Peyer's patch (tissue), 4 donors: ENCODE measurements around the gene PCGF2.

Experiments
- POLR2A ChIP-seq, 2 donors: fragments of 450-650 bp; IDR thresholded peaks; one replicate each; pipeline ENCODE4 v1.5.1; 2017; ENCODE audit warnings: antibody characterized with exemption in 2 of 2, mild to moderate bottlenecking in 2 of 2, moderate library complexity in 2 of 2
- TF ChIP-seq, protein P1 (sequence below), 6 experiments: fragments of 450-650 bp in 4 of 6; fragments of 200-600 bp in 2 of 6; sonication (generic) in 1 of 6; IDR thresholded peaks; one replicate each; pipeline ENCODE4 v1.5.1; 2017 to 2019; ENCODE audit warnings: antibody characterized with exemption in 6 of 6, mild to moderate bottlenecking in 3 of 6, moderate library complexity in 1 of 6

DNA sequence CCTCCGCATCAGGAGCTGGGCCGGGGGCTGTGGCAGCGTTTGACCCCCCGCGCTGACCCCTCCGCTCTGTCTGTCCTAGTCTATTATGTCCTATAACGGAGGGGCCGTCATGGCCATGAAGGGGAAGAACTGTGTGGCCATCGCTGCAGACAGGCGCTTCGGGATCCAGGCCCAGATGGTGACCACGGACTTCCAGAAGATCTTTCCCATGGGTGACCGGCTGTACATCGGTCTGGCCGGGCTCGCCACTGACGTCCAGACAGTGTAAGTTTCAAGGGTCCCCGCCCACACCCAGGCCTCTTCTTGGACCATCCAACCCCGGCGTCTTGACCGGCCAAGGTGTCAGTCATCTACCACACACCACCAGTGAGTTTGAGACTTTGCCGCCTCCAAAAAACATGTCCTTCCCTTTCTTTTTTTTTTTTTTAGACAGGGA lies 5.0 kb upstream of the PCGF2 start:
- TF ChIP-seq, protein P1, sequence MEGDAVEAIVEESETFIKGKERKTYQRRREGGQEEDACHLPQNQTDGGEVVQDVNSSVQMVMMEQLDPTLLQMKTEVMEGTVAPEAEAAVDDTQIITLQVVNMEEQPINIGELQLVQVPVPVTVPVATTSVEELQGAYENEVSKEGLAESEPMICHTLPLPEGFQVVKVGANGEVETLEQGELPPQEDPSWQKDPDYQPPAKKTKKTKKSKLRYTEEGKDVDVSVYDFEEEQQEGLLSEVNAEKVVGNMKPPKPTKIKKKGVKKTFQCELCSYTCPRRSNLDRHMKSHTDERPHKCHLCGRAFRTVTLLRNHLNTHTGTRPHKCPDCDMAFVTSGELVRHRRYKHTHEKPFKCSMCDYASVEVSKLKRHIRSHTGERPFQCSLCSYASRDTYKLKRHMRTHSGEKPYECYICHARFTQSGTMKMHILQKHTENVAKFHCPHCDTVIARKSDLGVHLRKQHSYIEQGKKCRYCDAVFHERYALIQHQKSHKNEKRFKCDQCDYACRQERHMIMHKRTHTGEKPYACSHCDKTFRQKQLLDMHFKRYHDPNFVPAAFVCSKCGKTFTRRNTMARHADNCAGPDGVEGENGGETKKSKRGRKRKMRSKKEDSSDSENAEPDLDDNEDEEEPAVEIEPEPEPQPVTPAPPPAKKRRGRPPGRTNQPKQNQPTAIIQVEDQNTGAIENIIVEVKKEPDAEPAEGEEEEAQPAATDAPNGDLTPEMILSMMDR (IDR thresholded peaks at IDR 0.05): no peak
- TF ChIP-seq POLR2A (IDR thresholded peaks at IDR 0.05): no peak
